Stimulated activated naive CD4-positive, alpha-beta T cell treated with Interleukin-2 at 50 U/mL for 16 hours (primary cell): ENCODE results near the gene MADD.

Source experiments
- DNase-seq: peaks from one replicate; lab custom pipeline; 2025; lab: John Stamatoyannopoulos, UW

Gene MADD

DNA sequence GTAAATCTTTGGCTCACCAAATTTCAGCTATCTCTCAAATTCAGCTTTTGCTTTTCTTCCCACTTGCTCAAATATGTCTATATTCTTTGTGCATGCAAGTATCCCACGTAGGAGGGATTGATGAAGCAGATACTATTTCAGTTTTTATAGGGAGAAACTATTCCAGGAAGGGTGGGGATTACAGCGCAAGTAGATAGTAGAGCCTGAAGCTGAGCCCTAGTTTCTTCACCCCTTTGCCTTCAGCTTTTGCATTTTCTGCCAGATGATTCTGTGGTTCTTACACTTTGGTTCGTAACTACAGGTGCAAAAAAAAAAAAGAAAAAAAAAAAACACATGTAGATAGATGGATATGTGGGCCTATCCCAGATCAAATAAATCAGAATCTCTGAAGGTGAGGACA is 18.2 kb upstream of the MADD start:
- DNase-seq, result no peak

GRCh38 chr11:47253660-47254059 is 16.3 kb upstream of the MADD start:
- no peak for DNase-seq

DNA sequence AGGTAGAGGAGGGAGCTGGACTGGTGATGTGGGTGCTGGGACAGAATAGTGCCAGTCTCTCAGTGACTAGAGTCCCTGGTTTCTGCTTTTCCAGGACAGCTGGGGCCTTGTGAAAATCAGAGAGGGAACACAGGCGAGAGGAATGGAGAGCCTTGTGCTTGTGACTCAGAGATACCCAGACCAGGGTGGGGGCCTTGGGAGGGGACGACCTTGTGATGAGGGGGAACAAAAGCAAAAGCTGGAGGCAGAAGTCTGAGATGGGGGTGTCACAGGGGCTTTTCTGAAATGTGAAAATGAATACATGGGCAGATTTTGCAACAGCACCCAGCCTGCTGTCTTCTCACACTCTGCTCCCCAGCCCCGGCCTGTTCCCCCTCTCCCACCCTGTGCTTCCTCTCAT is 15.5 kb upstream of the MADD start:
- DNase-seq, result no peak

- no peak for DNase-seq
Measured at GRCh38 chr11:47256374-47256773, 13.6 kb upstream of the MADD start.

- no peak for DNase-seq
Measured at GRCh38 chr11:47257177-47257516, 12.8 kb upstream of the MADD start.

DNA sequence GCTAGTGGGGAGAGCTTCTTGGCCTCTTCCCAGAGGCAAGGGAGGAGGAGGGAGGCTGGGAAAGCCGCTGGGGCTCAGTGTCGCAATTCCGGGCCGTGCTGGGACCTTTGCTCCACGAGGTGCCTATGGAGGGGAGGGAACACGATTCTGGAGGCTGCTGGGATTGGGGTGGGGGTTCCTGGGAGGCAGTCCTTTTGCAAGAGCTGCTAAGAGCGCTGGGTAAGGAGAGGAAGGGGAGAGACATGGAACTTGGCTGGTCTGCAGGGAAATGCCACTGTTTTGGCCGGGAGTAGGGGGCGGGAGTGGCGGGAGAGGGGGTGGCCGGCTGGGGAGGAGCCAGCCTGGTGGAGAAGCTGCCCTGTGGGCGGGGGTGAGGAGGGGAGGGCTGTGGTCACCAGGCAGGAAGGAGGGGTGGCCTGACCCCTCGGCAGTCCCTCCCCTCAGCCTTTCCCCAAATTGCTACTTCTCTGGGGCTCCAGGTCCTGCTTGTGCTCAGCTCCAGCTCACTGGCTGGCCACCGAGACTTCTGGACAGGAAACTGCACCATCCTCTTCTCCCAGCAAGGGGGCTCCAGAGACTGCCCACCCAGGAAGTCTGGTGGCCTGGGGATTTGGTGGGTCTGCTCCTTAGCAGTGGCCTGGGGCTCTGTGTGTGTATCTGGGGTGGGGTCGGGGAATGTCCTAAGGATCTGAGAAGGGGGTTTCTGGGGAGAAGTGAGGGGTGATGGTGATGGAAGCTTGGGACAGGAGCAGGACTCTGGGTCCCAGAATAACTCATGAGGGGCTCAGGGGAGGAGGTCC is 12.2 kb upstream of the MADD start, which contains the start of gene NR1H3:
TSS of gene NR1H3 (plus strand) at position 480 of the 800 bp plus-strand sequence. CDS start 1,221 bp downstream, outside the sequence.
- DNase-seq, result no peak

DNA sequence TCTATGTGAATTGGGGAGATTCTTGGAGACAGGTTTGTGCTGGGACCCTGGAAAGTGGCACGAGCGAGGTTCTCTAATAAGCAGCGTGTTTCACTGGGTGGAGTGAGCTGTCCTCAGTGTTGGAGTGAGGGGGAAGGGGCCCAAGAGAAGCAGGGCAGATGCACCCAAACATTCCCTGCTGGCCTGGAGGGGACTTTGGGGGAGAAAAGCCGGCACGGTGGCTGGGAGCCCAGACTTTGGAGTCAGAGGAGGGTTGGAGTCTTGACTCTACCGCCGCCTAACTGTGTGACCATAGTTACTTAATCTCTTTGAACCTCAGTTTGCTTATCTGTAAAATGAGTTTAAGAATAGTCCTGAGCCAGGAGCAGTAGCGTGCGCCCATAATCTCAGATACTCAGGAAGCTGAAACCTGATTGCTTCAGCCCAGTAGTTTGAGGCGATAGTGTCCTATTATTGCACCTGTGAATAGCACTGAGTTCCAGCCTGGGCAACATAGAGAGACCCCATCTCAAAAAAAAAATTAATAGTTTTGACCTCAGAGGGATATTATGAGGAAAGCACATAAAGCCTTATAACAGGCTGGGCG is 11.5 kb upstream of the MADD start:
- DNase-seq, result no peak

- DNase-seq, result peak; percentile 18
Measured at GRCh38 chr11:47259232-47259977, 10.5 kb upstream of the MADD start.

- DNase-seq, result no peak
Measured at GRCh38 chr11:47260366-47260765, 9.6 kb upstream of the MADD start.

DNA sequence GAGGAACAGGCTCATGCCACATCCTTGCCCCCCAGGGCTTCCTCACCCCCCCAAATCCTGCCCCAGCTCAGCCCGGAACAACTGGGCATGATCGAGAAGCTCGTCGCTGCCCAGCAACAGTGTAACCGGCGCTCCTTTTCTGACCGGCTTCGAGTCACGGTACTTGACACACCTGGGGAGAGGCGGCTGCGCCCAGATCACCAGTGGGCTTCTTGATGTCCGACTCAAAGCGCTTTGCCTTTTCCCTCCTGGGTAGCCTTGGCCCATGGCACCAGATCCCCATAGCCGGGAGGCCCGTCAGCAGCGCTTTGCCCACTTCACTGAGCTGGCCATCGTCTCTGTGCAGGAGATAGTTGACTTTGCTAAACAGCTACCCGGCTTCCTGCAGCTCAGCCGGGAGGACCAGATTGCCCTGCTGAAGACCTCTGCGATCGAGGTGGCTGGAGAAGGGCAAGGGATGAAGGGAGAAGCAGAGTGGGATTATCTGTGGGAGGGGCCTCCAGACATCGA is 8.6 kb upstream of the MADD start:
- DNase-seq, result no peak

GRCh38 chr11:47264119-47264518 is 5.8 kb upstream of the MADD start:
- DNase-seq, result no peak

GRCh38 chr11:47264521-47264920 is 5.4 kb upstream of the MADD start:
- DNase-seq, result no peak

DNA sequence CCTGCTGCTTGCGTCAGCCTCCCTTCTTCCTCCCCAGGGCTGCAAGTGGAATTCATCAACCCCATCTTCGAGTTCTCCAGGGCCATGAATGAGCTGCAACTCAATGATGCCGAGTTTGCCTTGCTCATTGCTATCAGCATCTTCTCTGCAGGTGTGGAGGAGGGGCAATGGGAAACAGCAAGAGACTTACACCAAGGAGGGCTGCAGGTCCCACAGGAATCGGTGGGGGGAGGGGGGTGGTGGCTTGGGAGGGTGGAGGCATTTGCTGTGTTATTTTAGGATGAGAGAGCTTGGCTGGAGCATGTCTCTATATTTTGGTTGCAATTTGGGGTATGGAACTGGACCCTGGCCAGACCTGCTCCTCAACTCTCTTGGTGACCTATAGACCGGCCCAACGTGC is 2.1 kb upstream of the MADD start:
- DNase-seq, result no peak

- no peak for DNase-seq
Measured at GRCh38 chr11:47268448-47269001, 1.4 kb upstream of the MADD start.

DNA sequence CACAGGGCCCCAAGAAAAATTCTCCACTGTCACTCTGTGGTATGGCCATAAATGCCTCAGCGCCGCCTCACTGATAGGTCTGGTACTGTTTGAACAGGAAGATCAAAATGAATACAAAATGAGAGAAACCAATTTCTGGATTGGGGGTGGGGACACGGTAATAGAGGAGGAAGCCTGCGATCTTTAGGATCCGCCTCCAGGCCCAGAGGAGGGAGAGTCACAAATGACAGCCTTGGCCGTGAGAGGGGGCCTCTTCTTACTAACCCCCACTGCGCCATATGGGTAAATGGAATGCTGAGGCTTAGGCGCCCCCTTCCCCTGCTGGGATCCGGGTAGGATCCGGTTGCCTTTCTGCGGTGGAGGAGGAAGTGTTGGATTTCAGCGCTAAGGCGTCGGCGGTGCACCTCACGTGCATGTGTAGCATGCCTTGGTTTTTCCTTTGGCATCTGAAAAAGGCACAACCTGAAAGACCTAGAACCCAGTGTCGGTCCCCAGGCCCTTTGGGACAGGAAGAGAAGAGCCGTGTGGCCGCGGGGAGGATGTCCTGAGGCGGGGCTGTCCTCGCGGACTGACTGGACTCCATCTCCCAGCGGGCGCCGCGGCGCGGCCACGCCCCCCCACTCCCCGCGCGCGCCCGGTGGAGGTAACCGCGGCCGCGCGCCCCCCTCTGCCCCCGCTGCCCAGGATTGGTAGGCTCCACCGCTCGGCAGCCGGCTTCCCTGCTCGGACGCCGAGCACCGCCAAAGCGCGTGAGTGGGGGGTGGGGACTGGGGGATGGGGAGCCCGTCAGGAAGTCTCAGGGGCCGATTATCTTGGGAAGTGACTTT is 718 bp upstream of the MADD start:
- peak; percentile 88 for DNase-seq

DNA sequence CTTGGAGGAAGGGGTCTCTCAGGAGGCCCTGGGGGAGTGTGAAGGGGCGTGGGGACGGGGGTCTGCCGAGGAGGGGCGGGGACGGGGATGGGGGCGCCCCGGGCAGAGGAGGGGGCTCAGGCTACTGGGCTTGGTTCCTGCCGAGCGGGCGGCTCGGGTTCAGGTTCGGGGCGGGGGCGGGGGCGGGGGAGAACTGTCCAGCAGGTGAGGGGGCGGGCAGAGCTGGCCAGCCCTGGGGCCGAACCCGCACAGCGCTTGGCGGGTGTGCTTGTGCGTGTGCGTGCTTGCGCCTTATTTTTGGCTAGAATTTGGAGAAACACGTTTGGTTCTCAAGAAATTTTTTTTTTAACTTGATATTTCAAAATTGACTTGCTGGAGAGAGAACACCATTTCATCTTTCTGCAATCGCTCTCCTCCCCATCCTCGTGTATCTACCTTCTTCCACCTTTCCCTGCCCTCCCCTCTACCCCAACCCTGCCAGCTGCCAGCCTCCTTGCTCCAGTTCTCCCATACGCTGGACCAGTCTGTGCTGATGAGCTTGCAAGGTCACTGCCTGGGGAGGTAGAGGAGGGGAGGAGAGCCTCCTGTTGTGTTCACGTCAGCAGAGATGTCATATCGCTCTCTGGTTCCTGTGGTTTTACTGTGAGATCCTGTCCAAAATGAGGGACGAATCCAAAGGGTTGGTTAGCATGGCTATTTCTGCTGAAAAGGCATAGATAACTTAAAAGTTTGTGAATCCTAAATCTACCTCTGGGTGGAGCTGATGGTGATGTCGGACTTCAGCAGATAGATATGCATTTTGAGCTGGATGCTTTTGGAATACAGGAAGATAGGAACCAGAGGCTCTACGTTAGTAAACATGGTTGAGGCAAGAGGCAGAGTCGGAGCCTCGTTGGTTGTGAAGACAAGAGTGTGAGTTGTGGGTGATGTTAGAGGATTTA is 668 bp downstream of the MADD start:
- peak; percentile 22 for DNase-seq

- DNase-seq, result no peak
Measured at GRCh38 chr11:47271328-47271727, 1.4 kb downstream of the MADD start.

- no peak for DNase-seq
Measured at GRCh38 chr11:47271961-47272661, 2.2 kb downstream of the MADD start.

GRCh38 chr11:47272706-47273105 is 2.8 kb downstream of the MADD start:
- DNase-seq, result no peak
